HepG2 (cell line): Measurements from ENCODE around the gene SERINC1. TPM values are rescaled to one million over a fixed set of nuclear protein-coding genes. Genes with fewer than 3 reads are reported as not detected.
A peak's percentile ranks its signal among the peaks of the same experiment; 100 is the strongest.

Experiments
- GATA4 ChIP-seq: sonication (generic); IDR thresholded peaks from 2 replicates; pipeline ENCODE4 v1.6.1; 2016; ENCODE audit warnings: antibody characterized with exemption, low read depth, borderline replicate concordance
- JUND ChIP-seq: sonication (generic); formaldehyde crosslinking; IDR thresholded peaks from 2 replicates; pipeline ENCODE4 v1.8.0; 2022; ENCODE audit warnings: mild to moderate bottlenecking, missing genetic modification reagents
- MAF1 ChIP-seq: sonication (generic); formaldehyde crosslinking; IDR thresholded peaks from 2 replicates; pipeline ENCODE4 v1.5.0; 2020; ENCODE audit warnings: missing genetic modification reagents, borderline replicate concordance
- MEIS2 ChIP-seq: sonication (generic); formaldehyde crosslinking; IDR thresholded peaks from 2 replicates; pipeline ENCODE4 v1.9.0; 2021; ENCODE audit warnings: mild to moderate bottlenecking, missing genetic modification reagents
- NFYC ChIP-seq: IDR thresholded peaks from 2 replicates; pipeline ENCODE4 v1.6.1; 2016; ENCODE audit warnings: missing genetic modification reagents, missing compliant biosample characterization
- REST ChIP-seq, 2 experiments: IDR thresholded peaks; 2 replicates each; pipeline ENCODE4 v1.6.1; 2011 to 2012; ENCODE audit warnings: low read length in 2 of 2, borderline replicate concordance in 1 of 2, low read depth in 1 of 2, mild to moderate bottlenecking in 1 of 2, moderate library complexity in 1 of 2
- TFE3 ChIP-seq: IDR thresholded peaks from 2 replicates; pipeline ENCODE4 v1.6.1; 2016
- ZNF124 ChIP-seq: sonication (generic); formaldehyde crosslinking; IDR thresholded peaks from 2 replicates; pipeline ENCODE4 v1.4.0; 2020; ENCODE audit warnings: missing genetic modification reagents
- ZNF235 ChIP-seq: sonication (generic); formaldehyde crosslinking; IDR thresholded peaks from 2 replicates; pipeline ENCODE4 v1.8.1; 2023; ENCODE audit warnings: mild to moderate bottlenecking, missing genetic modification reagents, borderline replicate concordance
- ZNF501 ChIP-seq: sonication (generic); formaldehyde crosslinking; IDR thresholded peaks from 2 replicates; pipeline ENCODE4 v1.5.1; 2020; ENCODE audit warnings: mild to moderate bottlenecking, moderate library complexity, missing genetic modification reagents
- ZNF550 ChIP-seq: sonication (generic); formaldehyde crosslinking; IDR thresholded peaks from 2 replicates; pipeline ENCODE4 v1.4.0; 2020; ENCODE audit warnings: mild to moderate bottlenecking, missing genetic modification reagents, borderline replicate concordance
- polyA plus RNA-seq, 8 experiments: library from polyadenylated mRNA; depleted of rRNA in 3 of 8; stranded (reverse) in 7 of 8; unstranded in 1 of 8; fragments of >200 nt; fragmentation: Illumina TruSeq in 4 of 8; extraction: Trizol in 4 of 8; gene quantifications; 2 replicates each; pipeline versions ENCODE4 v1.2.1 to v1.2.3, GENCODE V29; 2011 to 2016; ENCODE audit warnings: low read depth in 4 of 8, missing spikeins in 1 of 8, mixed read lengths in 1 of 8; ENCODE audit not compliant: insufficient read depth in 1 of 8
- total RNA-seq, 5 experiments: library from RNA; depleted of rRNA; stranded (reverse); fragments of >200 nt; fragmentation: Illumina TruSeq; extraction: Trizol; gene quantifications; 2 replicates each; pipeline ENCODE4 v1.2.3, GENCODE V29; 2016; ENCODE audit warnings: low read depth in 1 of 5
- TF ChIP-seq, protein P1 (sequence below): sonication (generic); formaldehyde crosslinking; IDR thresholded peaks from 2 replicates; pipeline ENCODE4 v1.4.0; 2020; ENCODE audit warnings: mild to moderate bottlenecking, missing genetic modification reagents
- TF ChIP-seq, protein P2 (sequence below): sonication (generic); formaldehyde crosslinking; IDR thresholded peaks from 2 replicates; pipeline ENCODE4 v1.5.0; 2020; ENCODE audit warnings: mild to moderate bottlenecking, missing genetic modification reagents
- TF ChIP-seq, protein P3 (sequence below): sonication (generic); formaldehyde crosslinking; IDR thresholded peaks from 2 replicates; pipeline ENCODE4 v1.4.0; 2020; ENCODE audit warnings: missing genetic modification reagents

Gene SERINC1
- total and polyA plus RNA-seq, 2 of the 13 experiments (the other 11 are each of a cell fraction or from before 2014, with no cell fraction given): 93.5 to 112 TPM

DNA sequence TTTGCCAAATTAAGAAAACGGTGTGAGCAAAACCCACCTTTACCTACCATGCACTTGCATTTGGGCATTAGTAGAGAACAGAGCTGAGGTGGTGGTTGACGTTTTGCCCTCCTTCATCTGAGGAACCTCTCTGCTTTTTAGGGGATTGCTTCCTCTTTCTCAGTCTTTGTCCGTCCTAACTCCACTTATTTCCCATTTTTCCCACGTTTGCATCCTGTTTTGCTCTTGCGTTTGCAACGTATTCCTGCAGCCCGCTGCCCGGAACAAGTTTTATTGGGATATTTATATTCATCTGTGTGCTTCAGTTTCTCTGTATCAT is 374 bp upstream of the SERINC1 start (continued):
- TF ChIP-seq, protein P1, sequence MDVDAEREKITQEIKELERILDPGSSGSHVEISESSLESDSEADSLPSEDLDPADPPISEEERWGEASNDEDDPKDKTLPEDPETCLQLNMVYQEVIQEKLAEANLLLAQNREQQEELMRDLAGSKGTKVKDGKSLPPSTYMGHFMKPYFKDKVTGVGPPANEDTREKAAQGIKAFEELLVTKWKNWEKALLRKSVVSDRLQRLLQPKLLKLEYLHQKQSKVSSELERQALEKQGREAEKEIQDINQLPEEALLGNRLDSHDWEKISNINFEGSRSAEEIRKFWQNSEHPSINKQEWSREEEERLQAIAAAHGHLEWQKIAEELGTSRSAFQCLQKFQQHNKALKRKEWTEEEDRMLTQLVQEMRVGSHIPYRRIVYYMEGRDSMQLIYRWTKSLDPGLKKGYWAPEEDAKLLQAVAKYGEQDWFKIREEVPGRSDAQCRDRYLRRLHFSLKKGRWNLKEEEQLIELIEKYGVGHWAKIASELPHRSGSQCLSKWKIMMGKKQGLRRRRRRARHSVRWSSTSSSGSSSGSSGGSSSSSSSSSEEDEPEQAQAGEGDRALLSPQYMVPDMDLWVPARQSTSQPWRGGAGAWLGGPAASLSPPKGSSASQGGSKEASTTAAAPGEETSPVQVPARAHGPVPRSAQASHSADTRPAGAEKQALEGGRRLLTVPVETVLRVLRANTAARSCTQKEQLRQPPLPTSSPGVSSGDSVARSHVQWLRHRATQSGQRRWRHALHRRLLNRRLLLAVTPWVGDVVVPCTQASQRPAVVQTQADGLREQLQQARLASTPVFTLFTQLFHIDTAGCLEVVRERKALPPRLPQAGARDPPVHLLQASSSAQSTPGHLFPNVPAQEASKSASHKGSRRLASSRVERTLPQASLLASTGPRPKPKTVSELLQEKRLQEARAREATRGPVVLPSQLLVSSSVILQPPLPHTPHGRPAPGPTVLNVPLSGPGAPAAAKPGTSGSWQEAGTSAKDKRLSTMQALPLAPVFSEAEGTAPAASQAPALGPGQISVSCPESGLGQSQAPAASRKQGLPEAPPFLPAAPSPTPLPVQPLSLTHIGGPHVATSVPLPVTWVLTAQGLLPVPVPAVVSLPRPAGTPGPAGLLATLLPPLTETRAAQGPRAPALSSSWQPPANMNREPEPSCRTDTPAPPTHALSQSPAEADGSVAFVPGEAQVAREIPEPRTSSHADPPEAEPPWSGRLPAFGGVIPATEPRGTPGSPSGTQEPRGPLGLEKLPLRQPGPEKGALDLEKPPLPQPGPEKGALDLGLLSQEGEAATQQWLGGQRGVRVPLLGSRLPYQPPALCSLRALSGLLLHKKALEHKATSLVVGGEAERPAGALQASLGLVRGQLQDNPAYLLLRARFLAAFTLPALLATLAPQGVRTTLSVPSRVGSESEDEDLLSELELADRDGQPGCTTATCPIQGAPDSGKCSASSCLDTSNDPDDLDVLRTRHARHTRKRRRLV: no peak; the same call in 1 of the 2 replicates
- TF ChIP-seq ZNF550 (CRISPR knock-in tag): no peak
- no peak for TF ChIP-seq ZNF235 (CRISPR knock-in tag)
- TF ChIP-seq ZNF501 (CRISPR knock-in tag): no peak
- no peak for TF ChIP-seq NFYC (CRISPR knock-in tag)
- 0 out of 2 replicates have a peak, but pooled peaks have one; percentile 14 for TF ChIP-seq JUND (CRISPR knock-in tag)
- TF ChIP-seq, protein P2, sequence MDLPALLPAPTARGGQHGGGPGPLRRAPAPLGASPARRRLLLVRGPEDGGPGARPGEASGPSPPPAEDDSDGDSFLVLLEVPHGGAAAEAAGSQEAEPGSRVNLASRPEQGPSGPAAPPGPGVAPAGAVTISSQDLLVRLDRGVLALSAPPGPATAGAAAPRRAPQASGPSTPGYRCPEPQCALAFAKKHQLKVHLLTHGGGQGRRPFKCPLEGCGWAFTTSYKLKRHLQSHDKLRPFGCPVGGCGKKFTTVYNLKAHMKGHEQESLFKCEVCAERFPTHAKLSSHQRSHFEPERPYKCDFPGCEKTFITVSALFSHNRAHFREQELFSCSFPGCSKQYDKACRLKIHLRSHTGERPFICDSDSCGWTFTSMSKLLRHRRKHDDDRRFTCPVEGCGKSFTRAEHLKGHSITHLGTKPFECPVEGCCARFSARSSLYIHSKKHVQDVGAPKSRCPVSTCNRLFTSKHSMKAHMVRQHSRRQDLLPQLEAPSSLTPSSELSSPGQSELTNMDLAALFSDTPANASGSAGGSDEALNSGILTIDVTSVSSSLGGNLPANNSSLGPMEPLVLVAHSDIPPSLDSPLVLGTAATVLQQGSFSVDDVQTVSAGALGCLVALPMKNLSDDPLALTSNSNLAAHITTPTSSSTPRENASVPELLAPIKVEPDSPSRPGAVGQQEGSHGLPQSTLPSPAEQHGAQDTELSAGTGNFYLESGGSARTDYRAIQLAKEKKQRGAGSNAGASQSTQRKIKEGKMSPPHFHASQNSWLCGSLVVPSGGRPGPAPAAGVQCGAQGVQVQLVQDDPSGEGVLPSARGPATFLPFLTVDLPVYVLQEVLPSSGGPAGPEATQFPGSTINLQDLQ (CRISPR knock-in tag): no peak
- TF ChIP-seq TFE3 (CRISPR knock-in tag): no peak
- no peak for TF ChIP-seq MAF1 (CRISPR knock-in tag)
- TF ChIP-seq GATA4: no peak
- TF ChIP-seq ZNF124: no peak
- 0 out of 4 replicates have a peak, but pooled peaks of 1 of the 2 experiments have one; percentile 2 for TF ChIP-seq REST (IDR thresholded peaks at IDR 0.05; ENCODE audit: borderline replicate concordance in 1 of 2, low read depth in 1 of 2, low read length in 2 of 2)
- TF ChIP-seq, protein P3, sequence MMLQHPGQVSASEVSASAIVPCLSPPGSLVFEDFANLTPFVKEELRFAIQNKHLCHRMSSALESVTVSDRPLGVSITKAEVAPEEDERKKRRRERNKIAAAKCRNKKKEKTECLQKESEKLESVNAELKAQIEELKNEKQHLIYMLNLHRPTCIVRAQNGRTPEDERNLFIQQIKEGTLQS (CRISPR knock-in tag): no peak
- no peak for TF ChIP-seq MEIS2 (CRISPR knock-in tag)
